ENCODE data around the gene UQCRHL. TPM values are rescaled to one million over a fixed set of nuclear protein-coding genes. Genes with fewer than 3 reads are reported as not detected.
"Not testable (repeated sequence)": the region's sequence is repeated elsewhere in the genome, so short reads cannot be mapped to it uniquely, and the experiment has no call there.

Gene UQCRHL
- total RNA-seq, 4 donors from 2014 or later: 1.1 to 2.5 (median 1.4) TPM

DNA sequence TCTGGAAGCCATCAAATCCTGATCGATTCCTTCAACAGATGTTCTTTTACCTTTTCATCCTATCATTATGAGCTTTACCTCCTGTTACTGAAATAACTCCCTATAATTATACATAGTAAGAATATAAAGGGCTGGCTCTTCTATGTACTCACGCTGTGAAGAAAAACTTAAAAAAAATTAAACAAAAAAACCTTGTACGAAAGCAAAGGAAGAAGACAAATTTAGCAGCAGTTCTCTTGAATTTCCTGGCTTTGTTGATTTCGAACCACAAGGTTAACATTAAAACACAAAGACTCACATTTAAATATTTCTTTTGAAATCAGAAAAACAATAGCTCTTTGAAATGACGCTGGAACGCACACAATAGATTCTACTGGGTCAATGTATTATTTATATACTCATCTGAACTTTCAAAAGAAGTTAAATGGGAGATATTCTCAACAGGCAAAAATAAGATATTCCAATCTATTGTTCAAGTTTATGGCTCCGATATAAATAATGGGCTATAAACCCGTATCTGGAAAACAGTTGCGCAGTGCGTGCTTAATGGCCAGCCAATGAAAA, 26.5 kb upstream of the UQCRHL start:
- Histone ChIP-seq H3K4me3 (peak overlapping the region; percentile 73 to 93 (median 86)), H3K27ac (peak overlapping the region; percentile 99 to 100 (median 100)), H3K27me3 (no peaks in the 10 kb centered on the region), H3K36me3 (no peaks in the 10 kb centered on the region), H3K4me1 (peaks cover 0 to 49% (median 14%) of the 10 kb centered on the region in 4 donors), H3K9me3 (no peaks in the 10 kb centered on the region)
- TF ChIP-seq POLR2A (IDR thresholded peaks at IDR 0.05) (no peak), CTCF (IDR thresholded peaks at IDR 0.05) (peak in 2 of 5 experiments; percentile 1 to 4)
- 0 to 2% methylated on average over 10 of the region's 10 CpGs for WGBS, 2 donors
- no peak for DNase-seq (ENCODE audit: low spot score in 2 of 2)

DNA sequence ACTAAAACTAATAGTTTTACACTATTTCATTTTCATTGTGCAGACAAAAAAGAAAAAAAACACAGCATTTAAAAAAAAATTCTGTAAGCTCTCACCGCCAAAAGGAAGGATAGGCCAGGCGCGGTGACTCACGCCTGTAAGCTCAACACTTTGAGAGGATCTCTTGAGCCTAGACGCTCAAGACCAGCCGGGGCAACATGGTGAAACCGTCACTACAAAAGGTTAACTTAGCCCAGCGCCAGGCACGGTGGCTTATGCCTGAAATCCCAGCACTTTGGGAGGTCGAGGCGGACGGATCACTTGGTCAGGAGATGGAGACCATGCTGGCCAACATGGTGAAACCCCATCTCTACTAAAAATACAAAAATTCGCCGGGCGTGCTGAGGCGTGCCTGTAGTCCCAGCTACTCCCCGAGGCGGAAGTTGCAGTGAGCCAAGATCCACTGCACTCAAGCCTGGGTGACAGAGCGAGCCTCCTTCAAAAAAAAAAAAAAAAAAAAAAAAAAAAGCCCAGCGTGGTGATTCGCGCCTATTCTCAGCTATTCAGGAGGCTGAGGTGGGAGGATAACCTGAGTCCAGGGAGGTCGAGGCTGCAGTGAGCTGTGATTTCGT, 25.7 kb upstream of the UQCRHL start:
- peak in 1 of 2 donors; percentile 40 for DNase-seq (ENCODE audit: low spot score in 2 of 2)
- Histone ChIP-seq H3K4me1 (peaks cover 0 to 49% (median 14%) of the 10 kb centered on the region in 4 donors), H3K9me3 (no peaks in the 10 kb centered on the region), H3K27ac (peak overlapping the region; percentile 99 to 100 (median 100)), H3K4me3 (peak overlapping the region; percentile 73 to 93 (median 86)), H3K27me3 (no peaks in the 10 kb centered on the region), H3K36me3 (no peaks in the 10 kb centered on the region)
- TF ChIP-seq EP300 (IDR thresholded peaks at IDR 0.05) (no peak), POLR2A (IDR thresholded peaks at IDR 0.05) (no peak), CTCF (IDR thresholded peaks at IDR 0.05) (no peak)
- WGBS, 2 donors: 54 to 63% methylated on average over 24 of the region's 24 CpGs

GRCh38 chr1:15830258-15830657, 22.8 kb upstream of the UQCRHL start:
- peaks cover 0 to 46% (median 17%) of the 10 kb centered on the region in 4 donors for H3K4me1 ChIP-seq
- peak overlapping the region in 3 of 4 donors; percentile 1 to 100 (median 51) for H3K27ac ChIP-seq
- no peak overlapping the region for H3K4me3 ChIP-seq
- no peaks in the 10 kb centered on the region for H3K36me3 ChIP-seq
- WGBS, 2 donors: 63 to 79% methylated on average over 1 of the region's 1 CpG
- TF ChIP-seq CTCF (IDR thresholded peaks at IDR 0.05) (peak in 1 of 5 experiments; percentile 10), EP300 (IDR thresholded peaks at IDR 0.05) (no peak)
- DNase-seq (ENCODE audit: low spot score in 2 of 2): no peak
- H3K27me3 ChIP-seq: no peaks in the 10 kb centered on the region
- H3K9me3 ChIP-seq: no peaks in the 10 kb centered on the region

GRCh38 chr1:15828931-15829330, 21.5 kb upstream of the UQCRHL start:
- peaks cover 0 to 53% (median 18%) of the 10 kb centered on the region in 4 donors for H3K4me1 ChIP-seq
- WGBS, 2 donors: 82 to 88% methylated on average over 13 to 14 of the region's 14 CpGs
- DNase-seq (ENCODE audit: low spot score in 2 of 2): not testable (repeated sequence)

GRCh38 chr1:15827567-15827966, 20.1 kb upstream of the UQCRHL start:
- Histone ChIP-seq H3K27ac (peak overlapping the region in 1 of 4 donors; percentile 78), H3K4me1 (peaks cover 0 to 46% (median 14%) of the 10 kb centered on the region in 4 donors)
- H3K4me3 ChIP-seq; H3K27me3 ChIP-seq; H3K9me3 ChIP-seq; DNase-seq (ENCODE audit: low spot score in 2 of 2); H3K36me3 ChIP-seq: not testable (repeated sequence)
- 90 to 96% methylated on average over 12 to 15 of the region's 15 CpGs for WGBS, 2 donors

More at GRCh38 chr1:15828931-15829330, 21.5 kb upstream of the UQCRHL start:
- not testable (repeated sequence) for H3K27me3 ChIP-seq, H3K9me3 ChIP-seq, H3K36me3 ChIP-seq, H3K4me3 ChIP-seq
- H3K27ac ChIP-seq: peak overlapping the region in 1 of 4 donors; percentile 8

DNA sequence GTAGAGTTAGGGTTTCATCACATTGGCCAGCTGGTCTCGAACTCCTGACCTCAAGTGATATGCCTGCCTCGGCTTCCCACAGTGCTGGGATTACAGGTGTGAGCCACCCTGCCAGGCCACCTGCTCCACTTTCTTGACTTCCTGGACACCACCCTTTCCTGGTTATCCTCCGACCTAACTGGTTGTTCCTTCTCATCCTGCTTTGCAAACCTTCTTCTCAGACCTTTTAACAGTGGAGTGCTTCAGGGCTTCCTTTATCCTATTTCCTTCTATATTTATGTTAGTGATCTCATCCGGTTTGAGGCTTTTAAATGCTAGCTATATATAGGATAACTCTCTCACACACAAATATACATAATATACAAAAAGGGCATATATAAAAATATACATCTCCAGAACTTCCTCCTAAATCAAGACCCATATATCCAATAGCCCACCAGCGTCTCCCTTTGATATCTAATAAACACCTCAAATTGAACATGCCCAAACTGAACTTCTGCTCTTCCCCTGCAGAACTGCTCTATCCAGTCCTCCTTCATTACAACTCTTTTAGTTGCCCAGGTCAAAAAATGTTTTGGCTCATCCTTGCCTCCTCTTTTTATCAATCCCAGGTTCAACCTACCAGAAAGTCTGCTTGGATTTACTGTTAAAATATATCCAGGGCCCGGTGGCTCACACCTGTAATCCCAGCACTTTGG, 19.5 kb upstream of the UQCRHL start:
- peaks cover 0 to 40% (median 10%) of the 10 kb centered on the region in 4 donors for H3K4me1 ChIP-seq
- H3K9me3 ChIP-seq: no peaks in the 10 kb centered on the region
- H3K4me3 ChIP-seq: no peak overlapping the region
- H3K36me3 ChIP-seq: no peaks in the 10 kb centered on the region
- peak overlapping the region in 2 of 4 donors; percentile 40 to 78 for H3K27ac ChIP-seq
- WGBS, 2 donors: 80% methylated on average over 6 of the region's 6 CpGs
- no peaks in the 10 kb centered on the region for H3K27me3 ChIP-seq
- TF ChIP-seq EP300 (IDR thresholded peaks at IDR 0.05) (no peak), POLR2A (IDR thresholded peaks at IDR 0.05) (no peak), CTCF (IDR thresholded peaks at IDR 0.05) (no peak)
- DNase-seq (ENCODE audit: low spot score in 2 of 2): no peak
